Left lobe of liver (tissue), 2 donors: ENCODE data around the gene ATRNL1. TPM values are rescaled to one million over a fixed set of nuclear protein-coding genes. Genes with fewer than 3 reads are reported as not detected.
"Not testable (repeated sequence)": the region's sequence is repeated elsewhere in the genome, so short reads cannot be mapped to it uniquely, and the experiment has no call there.

Experiments used
- ATAC-seq: fragments of 200-7000 bp; cut with Tn5 transposase; one replicate; pipeline ENCODE4 v1.9.1; 2020; ENCODE audit warnings: mild to moderate bottlenecking, moderate library complexity
- DNase-seq: peaks from one replicate; pipeline ENCODE4 v3.0.0-alpha.2; 2020; ENCODE audit warnings: low spot score
- total RNA-seq: library from RNA; stranded (reverse); gene quantifications from one replicate; pipeline ENCODE4 v1.2.1, GENCODE V29; 2021
- donor health status: DM: no; HTN: no; CAD: no; lungs with moderate emphysema.
- donor health status: DM: no; HTN: yes; CAD: no.

Gene ATRNL1
- total RNA-seq, 1 donor from 2014 or later = 1.3 TPM

DNA sequence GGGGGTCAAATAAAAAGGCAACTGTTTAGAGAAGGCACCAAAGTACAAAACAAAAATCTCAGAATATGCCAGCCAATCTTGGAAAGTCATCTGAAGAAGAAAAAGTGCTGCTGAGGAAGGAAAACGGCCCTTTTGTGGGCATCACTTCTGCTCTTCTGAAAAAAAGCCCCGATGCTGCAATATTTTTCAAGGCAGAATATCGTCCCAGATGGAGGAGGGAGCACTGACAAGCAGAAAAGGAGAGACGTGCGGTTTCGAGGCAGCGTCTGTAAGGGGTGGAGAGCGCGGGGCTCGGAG lies 959 bp upstream of the ATRNL1 start:
- ATAC-seq (no peak), DNase-seq (no peak)

DNA sequence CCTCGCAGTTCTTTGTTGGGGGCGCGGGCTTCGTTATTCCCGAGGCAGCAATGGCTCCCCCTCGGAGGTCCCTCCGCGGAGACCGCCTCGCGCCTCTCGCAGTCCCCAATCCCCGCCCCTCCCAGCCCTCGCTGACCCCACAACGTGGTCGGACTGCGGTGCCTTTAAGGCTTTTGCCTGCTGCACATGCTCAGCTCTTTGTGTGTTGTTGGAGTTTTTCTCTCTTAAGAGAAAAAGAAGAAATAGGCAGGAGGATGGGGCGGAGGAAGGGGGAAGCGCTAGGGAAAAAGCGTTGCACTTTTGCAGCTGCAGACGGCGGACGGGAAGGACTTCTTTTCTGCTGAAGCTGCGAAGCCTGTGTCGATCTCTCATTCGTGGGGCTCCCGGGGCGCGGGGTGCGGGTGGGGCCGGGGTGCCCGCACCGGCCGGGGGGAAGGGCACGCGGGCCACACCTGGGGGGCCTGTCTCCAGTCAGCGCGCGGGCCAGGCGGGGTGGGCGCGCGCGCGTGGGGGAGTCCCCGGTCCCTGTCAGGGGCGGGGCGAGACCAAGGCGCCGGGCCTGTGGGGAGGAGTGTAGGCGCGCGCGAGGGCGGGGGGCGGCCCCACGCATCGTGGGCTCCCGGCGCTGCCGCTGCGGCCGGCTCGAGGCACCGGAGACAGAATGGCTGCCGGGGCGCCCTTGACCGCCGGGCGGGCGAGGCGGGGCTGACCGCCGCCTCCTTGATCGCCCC lies 445 bp upstream of the ATRNL1 start:
- DNase-seq = no peak

DNA sequence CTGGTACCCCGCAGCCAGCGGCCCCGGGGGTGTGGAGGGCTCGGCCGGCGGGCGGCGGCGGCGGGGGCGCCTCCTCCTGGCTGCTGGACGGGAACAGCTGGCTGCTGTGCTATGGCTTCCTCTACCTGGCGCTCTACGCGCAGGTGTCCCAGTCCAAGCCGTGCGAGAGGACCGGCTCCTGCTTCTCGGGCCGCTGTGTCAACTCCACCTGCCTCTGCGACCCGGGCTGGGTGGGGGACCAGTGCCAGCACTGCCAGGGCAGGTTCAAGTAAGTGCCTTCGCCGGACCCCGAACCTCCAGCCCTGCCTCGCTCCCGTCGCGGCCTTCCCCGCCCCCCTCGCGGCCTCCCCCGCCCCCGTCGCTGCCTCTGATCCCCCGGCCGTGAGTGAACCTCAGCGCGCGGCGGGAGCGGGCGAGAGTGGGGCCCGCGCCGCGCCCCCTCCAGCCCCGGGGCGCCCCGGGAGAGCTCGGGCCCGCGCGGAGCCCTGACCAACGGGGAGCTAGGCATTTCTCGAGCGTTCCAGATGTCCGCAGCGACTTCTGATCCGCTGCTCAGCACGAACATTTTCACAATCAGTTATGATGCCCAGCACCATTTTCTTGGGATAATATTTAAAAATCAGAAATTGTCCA lies 727 bp downstream of the ATRNL1 start:
- peak; percentile 49 for DNase-seq
- ATAC-seq = peak; percentile 66

More for the DNA sequence above, 445 bp upstream of the ATRNL1 start:
- peak; percentile 66 for ATAC-seq

DNA sequence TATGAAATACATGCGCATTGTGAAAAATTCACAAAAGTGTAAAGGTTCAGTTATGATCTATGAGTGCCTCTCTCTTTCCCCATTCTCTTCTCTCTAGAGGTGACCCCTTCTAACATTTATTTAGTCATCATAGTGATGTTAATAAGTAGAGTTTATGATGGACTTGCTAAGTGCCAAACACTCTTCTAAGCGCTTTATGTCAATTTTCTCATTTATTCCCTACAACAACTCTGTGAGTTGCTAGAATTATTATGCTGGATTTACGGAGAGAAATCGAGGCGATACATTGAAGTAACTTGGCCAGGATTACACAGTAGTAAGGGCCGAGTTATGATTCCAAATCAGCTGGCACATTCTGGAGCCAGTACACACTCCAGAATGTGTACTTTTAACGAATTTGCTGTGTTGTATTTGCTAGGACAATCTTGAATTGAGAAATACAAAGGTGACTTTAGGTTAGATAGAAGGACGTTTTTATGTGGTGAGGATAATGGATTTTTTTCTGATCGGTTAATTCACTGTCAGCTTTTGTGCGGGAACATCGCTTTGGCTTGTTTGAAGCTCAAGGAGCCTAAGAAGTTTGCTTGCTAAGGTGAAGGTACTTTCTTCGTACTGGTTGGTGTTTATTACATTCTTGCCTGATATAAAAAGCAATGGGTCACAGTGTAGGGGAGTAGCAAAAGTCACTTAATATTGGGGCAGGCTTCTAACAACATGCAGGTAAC lies 1.4 kb downstream of the ATRNL1 start:
- no peak for DNase-seq
- peak; percentile 71 for ATAC-seq

DNA sequence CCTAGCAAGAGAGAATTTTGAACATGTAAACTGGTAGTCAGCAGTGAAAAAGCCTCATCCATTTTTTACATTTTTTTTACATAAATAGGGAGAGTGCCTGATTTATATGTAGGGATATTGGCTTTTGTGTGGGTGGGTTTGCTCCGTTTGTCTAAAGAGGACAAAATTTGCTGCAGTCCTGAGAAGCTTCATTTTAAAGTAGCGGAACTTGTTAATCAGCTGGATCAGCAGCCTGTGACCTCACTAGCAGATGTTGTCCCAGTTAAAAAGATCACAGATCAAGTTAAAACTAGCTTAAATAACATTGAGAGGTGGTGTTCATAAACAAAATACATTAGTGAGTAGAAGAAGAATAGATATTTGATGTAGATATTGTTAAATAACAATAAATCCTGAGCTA lies 2.6 kb downstream of the ATRNL1 start:
- ATAC-seq = no peak

DNA sequence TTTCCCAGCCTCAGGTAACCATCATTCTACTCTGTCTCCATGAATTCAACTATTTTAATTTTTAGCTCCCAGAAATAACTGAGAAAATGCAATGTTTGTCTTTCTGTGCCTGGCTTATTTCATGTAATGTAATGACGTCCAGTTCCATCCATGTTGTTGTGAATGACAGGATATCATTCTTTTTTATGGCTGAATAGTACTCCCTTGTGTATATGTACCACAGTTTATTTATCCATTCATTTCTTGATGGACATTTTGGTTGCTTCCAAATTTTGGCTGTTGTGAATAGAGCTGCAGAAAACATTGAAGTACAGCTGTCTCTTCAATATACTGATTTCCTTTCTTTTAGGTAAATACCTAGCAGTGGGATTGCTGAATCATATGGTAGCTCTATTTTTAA lies 10.5 kb downstream of the ATRNL1 start:
- ATAC-seq (no peak), DNase-seq (no peak)

More for the DNA sequence above, 2.6 kb downstream of the ATRNL1 start:
- no peak for DNase-seq

DNA sequence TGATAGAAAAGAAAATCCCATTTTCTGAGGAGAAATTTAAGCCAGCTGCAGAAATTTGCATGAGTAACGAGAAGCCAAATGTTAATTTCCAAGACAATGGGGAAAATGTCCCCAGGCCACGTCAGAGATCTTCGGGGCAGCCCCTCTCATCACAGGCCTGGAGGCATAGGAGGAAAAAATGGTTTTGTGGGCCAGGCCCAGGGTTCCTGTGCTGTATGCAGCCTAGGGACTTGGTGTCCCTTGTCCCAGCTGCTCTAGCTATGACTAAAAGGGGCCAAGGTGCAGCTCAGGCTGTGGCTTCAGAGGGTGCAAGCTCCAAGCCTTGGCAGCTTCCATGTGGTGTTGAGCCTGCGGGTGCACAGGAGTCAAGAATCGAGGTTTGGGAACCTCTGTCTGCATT lies 12.2 kb downstream of the ATRNL1 start:
- not testable (repeated sequence) for DNase-seq, ATAC-seq

DNA sequence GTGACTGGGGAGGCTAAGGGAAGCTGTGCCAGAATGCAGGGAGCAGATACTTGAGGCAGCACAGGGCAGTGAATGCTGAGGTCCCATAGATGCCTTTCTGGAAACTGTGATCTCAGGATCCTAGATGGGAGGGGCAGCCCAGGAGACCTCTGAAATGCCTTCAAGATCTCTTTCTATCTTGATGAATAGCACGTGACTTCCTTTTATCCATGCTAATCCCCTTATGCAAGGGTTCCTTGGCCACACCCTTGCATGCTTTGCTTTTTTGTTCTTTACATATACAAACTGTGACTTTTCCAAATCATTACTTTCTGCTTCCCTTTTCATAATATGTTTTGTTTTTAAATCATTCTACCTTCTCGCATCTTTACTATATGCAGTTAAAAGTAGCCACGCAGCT lies 14.7 kb downstream of the ATRNL1 start:
- no peak for DNase-seq
- no peak for ATAC-seq

DNA sequence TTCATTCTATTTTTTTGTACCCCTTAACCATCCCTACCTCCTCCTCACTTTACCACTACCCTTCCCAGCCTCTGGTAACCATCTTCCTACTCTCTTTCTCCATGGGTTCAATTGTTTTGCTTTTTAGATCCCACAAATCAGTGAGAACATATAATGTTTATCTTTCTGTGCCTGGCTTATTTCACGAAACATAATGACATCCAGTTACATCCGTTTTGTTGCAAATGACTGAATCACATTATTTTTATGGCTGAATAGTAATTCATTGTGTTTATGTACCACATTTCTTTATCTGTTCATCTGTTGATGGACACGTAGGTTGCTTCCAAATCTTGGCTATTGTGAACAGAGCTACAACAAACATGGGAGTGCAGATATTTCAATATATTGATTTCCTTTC lies 24.1 kb downstream of the ATRNL1 start:
- ATAC-seq = no peak

DNA sequence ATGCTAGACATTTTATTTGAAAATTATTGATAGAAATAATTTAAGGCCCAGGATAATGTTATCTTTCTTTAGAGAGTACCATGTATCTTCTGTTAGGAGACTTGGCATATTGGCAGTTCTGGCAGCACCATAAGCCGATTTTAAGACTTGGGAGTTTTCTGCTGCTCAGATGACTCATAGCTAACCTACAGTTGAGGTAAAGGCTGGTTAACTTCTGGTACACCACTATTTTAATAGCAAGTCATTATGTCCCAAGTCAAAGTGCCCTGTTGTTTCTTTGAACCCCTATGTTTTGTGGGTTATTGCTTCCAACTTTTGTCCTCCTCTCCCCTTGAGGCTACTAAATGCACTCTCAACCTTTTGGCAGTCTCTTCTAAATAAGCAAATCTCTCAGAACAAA lies 25.2 kb downstream of the ATRNL1 start:
- DNase-seq (no peak), ATAC-seq (no peak)

More for the DNA sequence above, 24.1 kb downstream of the ATRNL1 start:
- DNase-seq = no peak

DNA sequence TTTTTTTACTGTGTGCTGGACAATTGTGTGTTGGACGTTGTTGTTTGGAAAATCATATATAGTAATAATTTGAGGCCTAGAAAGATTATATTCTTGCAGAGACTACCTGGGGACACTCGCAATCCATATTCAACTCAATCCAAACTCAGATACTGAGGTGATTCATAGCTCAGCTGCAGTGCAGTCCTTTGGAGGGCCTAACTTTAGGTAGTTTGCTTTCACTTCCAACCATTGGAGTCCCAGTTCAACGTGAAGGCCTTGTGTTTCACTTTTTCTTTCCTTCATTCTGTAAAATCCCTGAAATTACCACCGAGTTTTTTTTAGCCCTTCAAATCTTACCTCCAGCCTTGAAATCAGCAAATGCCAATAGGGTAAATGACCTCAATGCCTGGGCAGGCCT lies 32.3 kb downstream of the ATRNL1 start:
- no peak for ATAC-seq
- DNase-seq = no peak

DNA sequence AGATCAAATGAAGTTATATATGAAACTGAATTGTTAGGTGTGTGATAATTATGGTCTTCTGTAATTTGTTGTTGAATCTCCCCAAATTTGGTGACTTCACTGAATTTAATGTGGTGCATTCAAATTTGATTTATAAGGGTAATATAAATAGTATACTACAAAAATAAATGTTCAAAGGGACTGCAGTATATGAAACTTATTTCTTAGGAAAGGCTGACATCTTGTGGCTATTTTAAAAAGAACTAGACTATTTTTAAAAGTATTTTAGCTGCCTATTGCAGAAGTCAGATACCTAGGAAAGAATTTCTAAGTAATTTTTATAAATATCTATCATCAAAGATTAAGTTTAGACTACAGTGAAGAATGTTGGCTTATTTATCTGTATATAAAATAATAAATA lies 36.6 kb downstream of the ATRNL1 start:
- ATAC-seq = peak; percentile 54
- DNase-seq = no peak

DNA sequence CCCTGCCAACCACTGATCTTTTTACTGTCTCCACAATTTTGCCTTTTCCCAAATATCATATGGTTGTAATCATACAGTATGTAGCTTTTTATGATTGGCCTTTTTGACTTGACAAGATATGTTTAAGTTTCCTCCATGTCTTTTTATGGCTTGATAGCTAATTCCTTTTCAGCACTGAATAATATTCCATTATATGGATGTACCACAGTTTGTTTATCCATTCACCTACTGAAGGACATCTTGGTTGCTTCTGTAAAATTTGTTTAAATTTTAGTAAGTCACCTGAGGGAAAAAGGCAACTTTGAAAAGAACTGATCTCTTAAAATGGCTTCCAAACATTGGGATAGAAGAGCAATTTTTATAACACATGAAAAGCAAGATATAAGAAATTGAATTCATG lies 43.5 kb downstream of the ATRNL1 start:
- no peak for ATAC-seq
- DNase-seq = no peak

DNA sequence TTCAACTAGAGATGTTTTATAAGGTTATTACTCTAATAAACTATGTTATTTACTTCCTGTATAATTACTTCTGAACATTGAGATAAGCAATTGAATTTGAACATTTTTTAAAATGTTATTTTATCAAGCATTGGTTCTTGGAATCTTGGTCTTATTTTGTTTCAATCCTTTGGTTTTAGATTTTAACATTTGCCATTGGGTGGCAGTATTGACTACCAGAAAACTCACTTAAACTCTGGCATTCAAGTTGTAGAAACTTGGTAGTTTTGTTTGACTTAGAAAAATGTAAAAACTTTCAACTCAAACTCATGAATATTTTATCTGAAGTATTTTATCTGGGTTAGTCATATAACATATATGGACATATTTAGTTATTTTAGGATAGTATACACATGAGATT lies 48.1 kb downstream of the ATRNL1 start:
- DNase-seq (no peak), ATAC-seq (peak; percentile 37)

DNA sequence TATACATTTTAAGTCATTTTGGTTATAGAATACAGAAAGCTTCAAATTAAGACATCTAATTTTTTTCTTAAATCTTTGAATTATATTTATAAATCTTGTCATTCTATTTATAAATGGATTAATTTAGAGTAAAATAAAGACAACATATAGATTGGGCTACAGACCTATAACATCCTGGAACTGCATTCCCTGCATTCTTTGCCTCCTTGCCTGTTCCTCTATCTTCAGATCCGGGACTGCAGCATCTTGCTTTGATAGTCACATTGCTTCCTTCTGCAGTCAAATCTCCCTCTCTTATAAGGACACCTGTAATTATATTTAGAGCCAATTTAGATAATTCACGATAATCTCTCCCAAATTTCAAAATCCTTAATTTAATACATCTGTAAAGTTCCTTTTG lies 64.2 kb downstream of the ATRNL1 start:
- ATAC-seq = no peak

DNA sequence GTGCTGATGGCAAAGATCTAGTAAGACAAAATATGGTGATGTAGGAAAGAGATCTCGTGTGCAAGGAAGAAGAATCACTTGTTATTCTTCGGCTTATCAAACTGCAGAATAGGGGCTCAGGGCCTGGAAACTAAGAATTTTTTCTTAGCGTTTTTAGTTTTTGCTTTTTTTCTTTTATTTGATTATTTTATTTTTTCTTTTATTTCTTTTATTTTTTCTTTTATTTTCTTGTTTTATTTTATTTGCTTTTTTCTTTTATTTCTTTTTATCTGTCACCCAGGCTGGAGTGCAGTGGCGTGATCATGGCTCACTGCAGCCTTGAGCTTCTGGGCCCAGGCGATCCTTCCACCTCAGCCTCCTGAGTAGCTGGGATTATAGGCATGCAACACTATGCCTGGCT lies 70.0 kb downstream of the ATRNL1 start:
- DNase-seq (no peak), ATAC-seq (no peak)

More for the DNA sequence above, 64.2 kb downstream of the ATRNL1 start:
- no peak for DNase-seq

DNA sequence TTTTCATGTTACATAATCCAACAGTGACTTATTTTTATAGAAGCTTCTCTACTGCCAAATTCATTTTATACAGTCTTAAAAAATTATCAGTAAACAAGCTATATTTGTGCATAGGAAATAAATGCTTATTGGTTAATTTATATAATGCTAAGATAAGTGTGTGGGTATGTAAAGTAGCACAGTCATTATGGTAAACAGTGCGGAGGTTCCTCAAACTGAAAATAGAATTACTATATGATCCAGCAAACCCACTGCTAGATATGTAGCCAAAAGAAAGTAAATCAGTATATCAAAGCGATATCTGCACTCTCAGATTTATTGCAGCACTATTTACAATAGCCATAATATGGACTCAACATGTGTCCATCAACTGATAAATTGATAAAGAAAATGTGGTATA lies 71.1 kb downstream of the ATRNL1 start:
- no peak for DNase-seq
- ATAC-seq = no peak

DNA sequence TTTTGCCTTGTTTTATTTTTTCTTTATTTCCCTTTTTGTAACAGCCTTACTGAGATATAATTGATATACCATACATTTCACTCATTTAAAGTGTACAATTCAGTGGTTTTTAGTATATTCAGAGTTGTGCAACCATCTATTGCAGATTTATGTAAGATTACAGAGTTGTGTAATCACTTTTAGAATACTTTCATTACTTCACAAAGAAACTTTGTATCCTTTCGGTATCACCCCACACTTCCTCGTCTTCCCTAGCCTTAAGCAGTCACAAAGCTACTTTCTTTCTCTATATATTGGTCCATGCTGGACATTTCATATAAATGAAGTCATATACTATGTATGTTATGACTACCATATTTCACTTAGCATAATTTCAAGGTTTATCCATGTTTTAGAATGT lies 74.6 kb downstream of the ATRNL1 start:
- ATAC-seq = no peak
- DNase-seq = no peak

DNA sequence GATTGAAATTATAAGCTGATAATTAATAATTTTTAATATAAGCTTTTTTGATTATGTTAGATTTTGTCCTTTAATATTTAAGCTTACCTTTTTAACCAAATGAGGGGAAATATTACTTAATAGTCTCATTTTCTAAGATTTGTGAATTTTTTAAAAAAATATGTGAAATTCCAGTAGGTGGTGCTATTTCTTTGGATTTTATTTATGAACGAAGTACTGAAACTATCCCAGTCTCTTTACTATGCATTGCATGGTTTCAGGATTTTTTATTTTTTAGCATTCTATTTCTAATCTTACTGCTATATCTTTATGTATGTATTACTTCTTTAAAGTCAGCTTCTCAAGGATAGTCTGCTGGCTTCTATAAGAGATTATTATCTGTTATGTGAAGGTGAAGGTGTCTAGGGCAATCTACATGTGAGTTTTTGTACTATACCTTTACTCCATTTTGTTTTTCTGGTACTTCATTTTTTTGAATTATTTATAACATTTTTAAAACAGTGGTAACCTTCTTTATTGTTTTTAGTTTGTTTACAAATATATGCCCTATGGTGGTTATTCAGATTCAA lies 78.3 kb downstream of the ATRNL1 start:
- peak; percentile 44 for ATAC-seq
- no peak for DNase-seq

DNA sequence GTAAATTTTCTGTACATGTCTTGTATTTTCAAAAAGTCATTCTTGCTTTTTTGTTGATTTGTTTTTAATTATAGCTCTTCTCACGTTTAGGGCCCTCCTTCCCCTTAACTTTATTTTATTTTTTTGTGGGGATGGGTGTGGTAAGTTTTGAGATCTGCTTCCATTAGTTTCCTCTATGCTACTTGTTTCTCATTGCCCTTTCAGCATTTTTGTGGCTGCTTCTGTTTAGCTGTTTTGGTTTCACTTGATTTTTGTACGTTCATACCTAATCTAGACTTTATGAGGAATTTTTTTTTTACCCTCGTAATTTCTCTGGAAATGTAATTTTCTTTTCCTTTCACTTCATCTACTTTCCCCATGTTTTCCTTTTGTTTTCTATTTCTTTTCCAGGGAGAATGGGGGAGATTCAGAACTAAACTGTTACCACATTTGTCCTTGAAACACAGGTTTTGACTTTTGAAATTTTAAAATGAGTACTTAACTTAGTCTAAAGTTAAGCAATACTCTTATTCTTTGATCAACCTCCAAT lies 80.8 kb downstream of the ATRNL1 start:
- no peak for DNase-seq
- no peak for ATAC-seq

DNA sequence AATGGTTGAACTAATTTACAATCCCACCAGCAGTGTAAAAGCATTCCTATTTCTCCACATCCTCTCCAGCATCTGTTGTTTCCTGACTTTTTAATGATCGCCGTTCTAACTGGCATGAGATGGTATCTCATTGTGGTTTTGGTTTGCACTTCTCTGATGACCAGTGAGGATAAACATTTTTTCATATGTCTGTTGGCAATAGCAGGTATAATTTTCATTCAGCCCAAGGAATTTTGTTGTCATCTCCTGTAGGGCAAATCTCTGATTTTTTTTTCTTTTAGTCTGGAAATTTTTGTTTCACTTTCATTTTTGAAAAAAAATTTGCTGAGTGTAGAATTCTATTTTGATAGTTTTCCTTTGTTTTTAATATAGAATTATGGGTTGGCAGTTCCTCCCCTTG lies 114.1 kb downstream of the ATRNL1 start:
- not testable (repeated sequence) for ATAC-seq, DNase-seq

DNA sequence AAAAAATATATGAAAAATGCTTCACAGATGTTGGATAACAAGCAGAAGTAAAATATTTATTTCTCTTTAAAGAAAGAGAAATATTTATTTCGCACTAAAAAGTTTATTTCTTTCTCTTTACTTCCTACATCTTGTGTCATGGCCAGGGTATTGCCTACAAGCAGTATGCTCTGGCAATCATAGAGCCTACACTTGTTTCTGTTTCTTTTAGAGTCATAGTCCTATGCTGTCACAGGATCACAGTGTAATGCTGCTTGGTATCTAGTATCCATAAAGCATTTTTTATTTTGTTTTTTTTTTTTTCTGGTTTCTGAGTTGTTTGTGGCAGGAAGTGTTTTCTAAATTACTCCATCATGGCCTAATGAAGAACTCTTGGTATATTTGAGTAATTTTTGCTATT lies 116.0 kb downstream of the ATRNL1 start:
- no peak for ATAC-seq

More for the DNA sequence above, 116.0 kb downstream of the ATRNL1 start:
- no peak for DNase-seq
